GM12878 (cell line): ENCODE results near the gene NDUFV2.

ENCODE experiments used
- BHLHE40 ChIP-seq, 2 experiments: fragments of 450-650 bp in 1 of 2; IDR thresholded peaks; 2 replicates each; pipeline ENCODE4 v1.6.1; 2011 to 2017; ENCODE audit warnings: low read depth in 2 of 2, borderline replicate concordance in 1 of 2, improper control_type of control experiment in 1 of 2, low read length in 1 of 2, mild to moderate bottlenecking in 1 of 2
- BRCA1 ChIP-seq: IDR thresholded peaks from 2 replicates; pipeline ENCODE4 v1.6.1; 2011; ENCODE audit warnings: low read depth, low read length, improper control_type of control experiment
- CBX5 ChIP-seq: sonication (generic); IDR thresholded peaks from 2 replicates; pipeline ENCODE4 v1.6.1; 2016; ENCODE audit warnings: low read depth, moderate library complexity, mild to moderate bottlenecking, inconsistent platforms
- CREB1 ChIP-seq: IDR thresholded peaks from 2 replicates; pipeline ENCODE4 v1.6.1; 2012; ENCODE audit warnings: low read depth, mild to moderate bottlenecking, inconsistent platforms
- CTCF ChIP-seq, 3 experiments: IDR thresholded peaks in 2 of 3; conservative IDR thresholded peaks in 1 of 3; 2 replicates each; pipeline ENCODE4 v1.5.1; 2011; ENCODE audit warnings: low read depth in 3 of 3, low read length in 3 of 3, mild to moderate bottlenecking in 3 of 3, control low read depth in 2 of 3, moderate library complexity in 2 of 3, inconsistent platforms in 1 of 3, mixed read lengths in 1 of 3; ENCODE audit not compliant: control insufficient read depth in 2 of 3, insufficient read depth in 1 of 3; ENCODE audit errors: extremely low read depth in 1 of 3
- HDGF ChIP-seq: fragments of 450-650 bp; IDR thresholded peaks from 2 replicates; pipeline ENCODE4 v1.6.1; 2016; ENCODE audit warnings: antibody characterized with exemption
- NBN ChIP-seq: fragments of 450-650 bp; IDR thresholded peaks from 2 replicates; pipeline ENCODE4 v1.6.1; 2016
- POLR2AphosphoS5 ChIP-seq: IDR thresholded peaks from 2 replicates; pipeline ENCODE4 v1.6.1; 2011; ENCODE audit warnings: mild to moderate bottlenecking, low read length, inconsistent platforms
- ZBTB33 ChIP-seq: fragments of 450-650 bp; IDR thresholded peaks from 2 replicates; pipeline ENCODE4 v1.6.1; 2017; ENCODE audit warnings: mild to moderate bottlenecking
- ZBTB40 ChIP-seq: fragments of 450-650 bp; IDR thresholded peaks from 2 replicates; pipeline ENCODE4 v1.6.1; 2016; ENCODE audit warnings: mild to moderate bottlenecking, moderate library complexity, borderline replicate concordance

GRCh38 chr18:9115984-9116383, 13.5 kb downstream of the NDUFV2 start:
- TF ChIP-seq CREB1 = no peak
- TF ChIP-seq ZBTB40 = no peak
- no peak for TF ChIP-seq BRCA1
- TF ChIP-seq NBN = no peak
- no peak for TF ChIP-seq HDGF
- TF ChIP-seq CTCF (IDR thresholded peaks at IDR 0.05 in 2 of 3, conservative IDR thresholded peaks at IDR 0.05 in 1 of 3; ENCODE audit: control insufficient read depth in 2 of 3, extremely low read depth in 1 of 3, insufficient read depth in 1 of 3, low read depth in 3 of 3, low read length in 3 of 3) = no peak
- no peak for TF ChIP-seq POLR2AphosphoS5
- no peak for TF ChIP-seq CBX5
- TF ChIP-seq ZBTB33 = no peak
- TF ChIP-seq BHLHE40 (IDR thresholded peaks at IDR 0.05; ENCODE audit: borderline replicate concordance in 1 of 2, low read depth in 2 of 2, low read length in 1 of 2) = no peak
